ENCODE measurements around the gene MORC2.

GRCh38 chr22:30887453-30887852 is 81.1 kb downstream of the MORC2 start:
- TF ChIP-seq REL (CRISPR knock-in tag; conservative IDR thresholded peaks at IDR 0.05) (no peak), ZNF749 (CRISPR knock-in tag; IDR thresholded peaks at IDR 0.05; ENCODE audit: borderline replicate concordance) (no peak), GABPA (IDR thresholded peaks at IDR 0.05; ENCODE audit: low read depth, low read length) (no peak), GABPA (CRISPR knock-in tag; IDR thresholded peaks at IDR 0.05; ENCODE audit: low read depth) (no peak), STAG1 (CRISPR knock-in tag; IDR thresholded peaks at IDR 0.05) (no peak), CHD2 (IDR thresholded peaks at IDR 0.05; ENCODE audit: low read depth, low read length) (no peak), ELF4 (CRISPR knock-in tag; IDR thresholded peaks at IDR 0.05; ENCODE audit: borderline replicate concordance) (no peak), JUND (CRISPR knock-in tag; IDR thresholded peaks at IDR 0.05) (no peak), ZNF263 (CRISPR knock-in tag; IDR thresholded peaks at IDR 0.05) (no peak), FOXO1 (CRISPR knock-in tag; IDR thresholded peaks at IDR 0.05) (no peak), ZNF274 (CRISPR knock-in tag; IDR thresholded peaks at IDR 0.05) (no peak)
- TF ChIP-seq, protein P1, sequence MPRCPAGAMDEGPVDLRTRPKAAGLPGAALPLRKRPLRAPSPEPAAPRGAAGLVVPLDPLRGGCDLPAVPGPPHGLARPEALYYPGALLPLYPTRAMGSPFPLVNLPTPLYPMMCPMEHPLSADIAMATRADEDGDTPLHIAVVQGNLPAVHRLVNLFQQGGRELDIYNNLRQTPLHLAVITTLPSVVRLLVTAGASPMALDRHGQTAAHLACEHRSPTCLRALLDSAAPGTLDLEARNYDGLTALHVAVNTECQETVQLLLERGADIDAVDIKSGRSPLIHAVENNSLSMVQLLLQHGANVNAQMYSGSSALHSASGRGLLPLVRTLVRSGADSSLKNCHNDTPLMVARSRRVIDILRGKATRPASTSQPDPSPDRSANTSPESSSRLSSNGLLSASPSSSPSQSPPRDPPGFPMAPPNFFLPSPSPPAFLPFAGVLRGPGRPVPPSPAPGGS (CRISPR knock-in tag; IDR thresholded peaks at IDR 0.05) = no peak
- TF ChIP-seq, protein P2, sequence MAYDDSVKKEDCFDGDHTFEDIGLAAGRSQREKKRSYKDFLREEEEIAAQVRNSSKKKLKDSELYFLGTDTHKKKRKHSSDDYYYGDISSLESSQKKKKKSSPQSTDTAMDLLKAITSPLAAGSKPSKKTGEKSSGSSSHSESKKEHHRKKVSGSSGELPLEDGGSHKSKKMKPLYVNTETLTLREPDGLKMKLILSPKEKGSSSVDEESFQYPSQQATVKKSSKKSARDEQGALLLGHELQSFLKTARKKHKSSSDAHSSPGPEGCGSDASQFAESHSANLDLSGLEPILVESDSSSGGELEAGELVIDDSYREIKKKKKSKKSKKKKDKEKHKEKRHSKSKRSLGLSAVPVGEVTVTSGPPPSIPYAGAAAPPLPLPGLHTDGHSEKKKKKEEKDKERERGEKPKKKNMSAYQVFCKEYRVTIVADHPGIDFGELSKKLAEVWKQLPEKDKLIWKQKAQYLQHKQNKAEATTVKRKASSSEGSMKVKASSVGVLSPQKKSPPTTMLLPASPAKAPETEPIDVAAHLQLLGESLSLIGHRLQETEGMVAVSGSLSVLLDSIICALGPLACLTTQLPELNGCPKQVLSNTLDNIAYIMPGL (CRISPR knock-in tag; IDR thresholded peaks at IDR 0.05; ENCODE audit: borderline replicate concordance in 1 of 2, low read depth in 1 of 2) = no peak
- TF ChIP-seq, protein P3, sequence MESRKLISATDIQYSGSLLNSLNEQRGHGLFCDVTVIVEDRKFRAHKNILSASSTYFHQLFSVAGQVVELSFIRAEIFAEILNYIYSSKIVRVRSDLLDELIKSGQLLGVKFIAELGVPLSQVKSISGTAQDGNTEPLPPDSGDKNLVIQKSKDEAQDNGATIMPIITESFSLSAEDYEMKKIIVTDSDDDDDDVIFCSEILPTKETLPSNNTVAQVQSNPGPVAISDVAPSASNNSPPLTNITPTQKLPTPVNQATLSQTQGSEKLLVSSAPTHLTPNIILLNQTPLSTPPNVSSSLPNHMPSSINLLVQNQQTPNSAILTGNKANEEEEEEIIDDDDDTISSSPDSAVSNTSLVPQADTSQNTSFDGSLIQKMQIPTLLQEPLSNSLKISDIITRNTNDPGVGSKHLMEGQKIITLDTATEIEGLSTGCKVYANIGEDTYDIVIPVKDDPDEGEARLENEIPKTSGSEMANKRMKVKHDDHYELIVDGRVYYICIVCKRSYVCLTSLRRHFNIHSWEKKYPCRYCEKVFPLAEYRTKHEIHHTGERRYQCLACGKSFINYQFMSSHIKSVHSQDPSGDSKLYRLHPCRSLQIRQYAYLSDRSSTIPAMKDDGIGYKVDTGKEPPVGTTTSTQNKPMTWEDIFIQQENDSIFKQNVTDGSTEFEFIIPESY (CRISPR knock-in tag; IDR thresholded peaks at IDR 0.05) = no peak
- TF ChIP-seq, protein P4, sequence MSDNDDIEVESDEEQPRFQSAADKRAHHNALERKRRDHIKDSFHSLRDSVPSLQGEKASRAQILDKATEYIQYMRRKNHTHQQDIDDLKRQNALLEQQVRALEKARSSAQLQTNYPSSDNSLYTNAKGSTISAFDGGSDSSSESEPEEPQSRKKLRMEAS (IDR thresholded peaks at IDR 0.05) = no peak

Measured in HepG2 (cell line).